Mammary epithelial cell (primary cell): ENCODE data around the gene FCHSD2.

Experiments used
- EZH2 ChIP-seq: IDR thresholded peaks from 2 replicates; pipeline ENCODE4 v1.6.1; 2012; ENCODE audit warnings: low read length, inconsistent platforms, borderline replicate concordance
- TF ChIP-seq, protein P1 (sequence below), 2 donors: IDR thresholded peaks in 1 of 2; conservative IDR thresholded peaks in 1 of 2; 2 replicates each; pipeline ENCODE4 v1.5.1; 2011 to 2012; ENCODE audit warnings: inconsistent platforms in 2 of 2, low read length in 2 of 2, mild to moderate bottlenecking in 2 of 2, control low read depth in 1 of 2, low read depth in 1 of 2; ENCODE audit not compliant: insufficient read depth in 1 of 2; ENCODE audit errors: extremely low read depth in 1 of 2

DNA sequence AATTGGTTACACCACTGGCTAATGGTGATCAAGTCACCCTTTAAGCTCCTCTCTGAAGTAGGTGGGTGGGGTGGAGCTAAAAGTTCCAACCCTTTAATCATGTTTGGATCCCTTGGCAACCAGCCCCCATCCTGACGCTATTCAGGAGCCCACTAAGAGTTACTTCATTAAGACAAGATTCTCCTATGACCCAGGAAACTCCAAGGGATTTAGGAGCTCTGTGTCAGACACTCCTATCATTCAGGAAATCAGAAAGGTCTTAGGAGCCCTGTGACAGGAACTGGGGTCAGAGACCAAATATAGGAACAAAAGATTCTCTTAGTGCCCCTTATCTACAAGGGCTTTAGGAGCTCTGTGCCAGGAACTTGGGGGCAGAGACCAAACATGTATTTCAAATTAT is 186.7 kb downstream of the FCHSD2 start:
- TF ChIP-seq, protein P1, sequence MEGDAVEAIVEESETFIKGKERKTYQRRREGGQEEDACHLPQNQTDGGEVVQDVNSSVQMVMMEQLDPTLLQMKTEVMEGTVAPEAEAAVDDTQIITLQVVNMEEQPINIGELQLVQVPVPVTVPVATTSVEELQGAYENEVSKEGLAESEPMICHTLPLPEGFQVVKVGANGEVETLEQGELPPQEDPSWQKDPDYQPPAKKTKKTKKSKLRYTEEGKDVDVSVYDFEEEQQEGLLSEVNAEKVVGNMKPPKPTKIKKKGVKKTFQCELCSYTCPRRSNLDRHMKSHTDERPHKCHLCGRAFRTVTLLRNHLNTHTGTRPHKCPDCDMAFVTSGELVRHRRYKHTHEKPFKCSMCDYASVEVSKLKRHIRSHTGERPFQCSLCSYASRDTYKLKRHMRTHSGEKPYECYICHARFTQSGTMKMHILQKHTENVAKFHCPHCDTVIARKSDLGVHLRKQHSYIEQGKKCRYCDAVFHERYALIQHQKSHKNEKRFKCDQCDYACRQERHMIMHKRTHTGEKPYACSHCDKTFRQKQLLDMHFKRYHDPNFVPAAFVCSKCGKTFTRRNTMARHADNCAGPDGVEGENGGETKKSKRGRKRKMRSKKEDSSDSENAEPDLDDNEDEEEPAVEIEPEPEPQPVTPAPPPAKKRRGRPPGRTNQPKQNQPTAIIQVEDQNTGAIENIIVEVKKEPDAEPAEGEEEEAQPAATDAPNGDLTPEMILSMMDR (conservative IDR thresholded peaks at IDR 0.05 in 1 of 2, IDR thresholded peaks at IDR 0.05 in 1 of 2; ENCODE audit: extremely low read depth in 1 of 2, insufficient read depth in 1 of 2, low read depth in 1 of 2, low read length in 2 of 2), result no peak
- no peak for TF ChIP-seq EZH2
